ENCODE data around the gene ERBB4. TPM values are rescaled to one million over a fixed set of nuclear protein-coding genes. Genes with fewer than 3 reads are reported as not detected.

Gene ERBB4
- total and polyA plus RNA-seq, 9 donors: 0.08 to 22.3 (median 1.2) TPM

GRCh38 chr2:211994806-211995205, 543.8 kb downstream of the ERBB4 start:
- intact Hi-C loops (cut with DNase I): no loop called here
- no peaks in the 10 kb centered on the region for H3K9me3 ChIP-seq
- no peaks in the 10 kb centered on the region for H3K27me3 ChIP-seq
- DNase-seq: no peak
- no peaks in the 10 kb centered on the region for H3K4me1 ChIP-seq (ENCODE audit: insufficient read depth)
- no peak for TF ChIP-seq CTCF (IDR thresholded peaks at IDR 0.05)
- TF ChIP-seq EP300 (IDR thresholded peaks at IDR 0.05): no peak
- TF ChIP-seq POLR2A (IDR thresholded peaks at IDR 0.05): no peak
- no peaks in the 10 kb centered on the region for H3K36me3 ChIP-seq
- no peak overlapping the region for H3K4me3 ChIP-seq
- WGBS, 3 donors: 36 to 45% (median 42%) methylated on average over 2 of the region's 2 CpGs
- no peak overlapping the region for H3K27ac ChIP-seq

GRCh38 chr2:211990335-211990734, 548.3 kb downstream of the ERBB4 start:
- DNase-seq: no peak
- Histone ChIP-seq H3K27ac (no peak overlapping the region), H3K4me3 (no peak overlapping the region), H3K9me3 (no peaks in the 10 kb centered on the region), H3K36me3 (no peaks in the 10 kb centered on the region), H3K27me3 (no peaks in the 10 kb centered on the region), H3K4me1 (ENCODE audit: insufficient read depth) (no peaks in the 10 kb centered on the region)
- WGBS, 3 donors: 88 to 95% (median 88%) methylated on average over 1 of the region's 1 CpG
- TF ChIP-seq EP300 (IDR thresholded peaks at IDR 0.05) (no peak), CTCF (IDR thresholded peaks at IDR 0.05) (no peak), POLR2A (IDR thresholded peaks at IDR 0.05) (no peak)
- intact Hi-C loops (cut with DNase I): no loop called here

- Histone ChIP-seq H3K36me3 (no peaks in the 10 kb centered on the region), H3K4me1 (ENCODE audit: insufficient read depth) (no peaks in the 10 kb centered on the region), H3K9me3 (no peaks in the 10 kb centered on the region), H3K4me3 (no peak overlapping the region), H3K27ac (no peak overlapping the region), H3K27me3 (no peaks in the 10 kb centered on the region)
- no peak for DNase-seq
- TF ChIP-seq EP300 (IDR thresholded peaks at IDR 0.05): no peak
- no peak for TF ChIP-seq POLR2A (IDR thresholded peaks at IDR 0.05)
- TF ChIP-seq CTCF (IDR thresholded peaks at IDR 0.05): no peak
- intact Hi-C loops (cut with DNase I): no loop called here
- 42 to 45% (median 44%) methylated on average over 2 of the region's 2 CpGs for WGBS, 3 donors
Measured at GRCh38 chr2:211986313-211986712, 552.3 kb downstream of the ERBB4 start.

- 90 to 97% (median 91%) methylated on average over 1 of the region's 1 CpG for WGBS, 3 donors
Measured at GRCh38 chr2:211985393-211985792, 553.2 kb downstream of the ERBB4 start.

More at GRCh38 chr2:211985393-211985792, 553.2 kb downstream of the ERBB4 start:
- Histone ChIP-seq H3K4me3 (no peak overlapping the region), H3K9me3 (no peaks in the 10 kb centered on the region), H3K27me3 (no peaks in the 10 kb centered on the region), H3K27ac (no peak overlapping the region), H3K4me1 (ENCODE audit: insufficient read depth) (no peaks in the 10 kb centered on the region), H3K36me3 (no peaks in the 10 kb centered on the region)
- TF ChIP-seq EP300 (IDR thresholded peaks at IDR 0.05) (no peak), POLR2A (IDR thresholded peaks at IDR 0.05) (no peak), CTCF (IDR thresholded peaks at IDR 0.05) (no peak)
- intact Hi-C loops (cut with DNase I): no loop called here
- DNase-seq: no peak

Measured in ovary (tissue), 9 donors.